Stomach smooth muscle (tissue), 2 donors: Measurements from ENCODE around the gene P2RY8.

ENCODE experiments used
- H3K27ac ChIP-seq: one replicate; pipeline ENCODE4 v1.7.0; 2013; ENCODE audit warnings: mild to moderate bottlenecking, low read length, inconsistent platforms
- H3K27me3 ChIP-seq, 2 donors: one replicate each; pipeline ENCODE4 v1.7.0; 2013; ENCODE audit warnings: low read length in 2 of 2; ENCODE audit not compliant: insufficient read depth in 2 of 2, control insufficient read depth in 1 of 2
- H3K36me3 ChIP-seq, 2 donors: one replicate each; pipeline ENCODE4 v1.7.0; 2013; ENCODE audit warnings: low read length in 2 of 2; ENCODE audit not compliant: control insufficient read depth in 2 of 2, insufficient read depth in 2 of 2
- H3K4me1 ChIP-seq: one replicate; pipeline ENCODE4 v1.7.0; 2013; ENCODE audit warnings: low read length; ENCODE audit not compliant: control insufficient read depth, insufficient read depth
- H3K4me3 ChIP-seq, 2 donors: one replicate each; pipeline ENCODE4 v1.7.0; 2013; ENCODE audit warnings: low read length in 2 of 2
- H3K9ac ChIP-seq, 2 donors: one replicate each; pipeline ENCODE4 v1.7.0; 2013; ENCODE audit warnings: low read length in 2 of 2, mild to moderate bottlenecking in 1 of 2
- H3K9me3 ChIP-seq, 2 donors: one replicate each; pipeline ENCODE4 v1.7.0; 2013; ENCODE audit warnings: low read length in 2 of 2; ENCODE audit not compliant: control insufficient read depth in 2 of 2
- donor health status: healthy.
- donor health status: Pancreatic carcinoma.

Gene P2RY8

GRCh38 chrX:1516596-1517104, 20.3 kb downstream of the P2RY8 start:
- peaks cover 0 to under 1% of the 10 kb centered on the region in 2 donors for H3K9me3 ChIP-seq

DNA sequence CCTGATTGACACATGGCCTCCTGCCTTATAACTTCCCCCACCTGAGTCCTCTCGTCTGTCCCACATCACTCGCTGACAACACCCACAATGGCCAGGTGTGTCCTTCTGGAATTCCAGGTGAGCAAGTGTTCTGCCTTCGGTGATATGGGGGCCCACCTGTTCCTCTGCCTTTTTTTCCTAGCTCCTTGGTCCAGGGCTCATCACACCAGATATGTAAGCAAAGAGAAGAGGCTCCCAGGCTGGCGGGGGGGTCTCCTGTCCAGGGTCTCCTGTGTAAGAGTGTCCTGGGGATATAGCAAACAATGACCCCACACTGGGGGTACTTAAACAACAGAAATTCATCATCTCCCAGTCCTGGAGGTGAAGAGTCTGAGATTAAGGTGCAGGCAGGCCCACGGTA, 25.2 kb downstream of the P2RY8 start:
- H3K9me3 ChIP-seq, result peaks cover 0 to 3% of the 10 kb centered on the region in 2 donors
- no peak overlapping the region for H3K9ac ChIP-seq
- H3K27ac ChIP-seq, result no peak overlapping the region
- H3K4me3 ChIP-seq, result no peak overlapping the region
- H3K4me1 ChIP-seq, result no peaks in the 10 kb centered on the region
- no peaks in the 10 kb centered on the region for H3K36me3 ChIP-seq
- no peaks in the 10 kb centered on the region for H3K27me3 ChIP-seq

More at GRCh38 chrX:1516596-1517104, 20.3 kb downstream of the P2RY8 start:
- Histone ChIP-seq H3K27ac (no peak overlapping the region), H3K27me3 (no peaks in the 10 kb centered on the region), H3K4me3 (no peak overlapping the region), H3K36me3 (no peaks in the 10 kb centered on the region), H3K4me1 (no peaks in the 10 kb centered on the region), H3K9ac (no peak overlapping the region)

GRCh38 chrX:1511150-1511549, 25.8 kb downstream of the P2RY8 start:
- H3K9me3 ChIP-seq, result peaks cover 0 to 3% of the 10 kb centered on the region in 2 donors
- H3K36me3 ChIP-seq, result no peaks in the 10 kb centered on the region
- H3K27ac ChIP-seq, result no peak overlapping the region
- H3K4me3 ChIP-seq, result no peak overlapping the region
- no peaks in the 10 kb centered on the region for H3K4me1 ChIP-seq
- H3K27me3 ChIP-seq, result no peaks in the 10 kb centered on the region
- H3K9ac ChIP-seq, result no peak overlapping the region

DNA sequence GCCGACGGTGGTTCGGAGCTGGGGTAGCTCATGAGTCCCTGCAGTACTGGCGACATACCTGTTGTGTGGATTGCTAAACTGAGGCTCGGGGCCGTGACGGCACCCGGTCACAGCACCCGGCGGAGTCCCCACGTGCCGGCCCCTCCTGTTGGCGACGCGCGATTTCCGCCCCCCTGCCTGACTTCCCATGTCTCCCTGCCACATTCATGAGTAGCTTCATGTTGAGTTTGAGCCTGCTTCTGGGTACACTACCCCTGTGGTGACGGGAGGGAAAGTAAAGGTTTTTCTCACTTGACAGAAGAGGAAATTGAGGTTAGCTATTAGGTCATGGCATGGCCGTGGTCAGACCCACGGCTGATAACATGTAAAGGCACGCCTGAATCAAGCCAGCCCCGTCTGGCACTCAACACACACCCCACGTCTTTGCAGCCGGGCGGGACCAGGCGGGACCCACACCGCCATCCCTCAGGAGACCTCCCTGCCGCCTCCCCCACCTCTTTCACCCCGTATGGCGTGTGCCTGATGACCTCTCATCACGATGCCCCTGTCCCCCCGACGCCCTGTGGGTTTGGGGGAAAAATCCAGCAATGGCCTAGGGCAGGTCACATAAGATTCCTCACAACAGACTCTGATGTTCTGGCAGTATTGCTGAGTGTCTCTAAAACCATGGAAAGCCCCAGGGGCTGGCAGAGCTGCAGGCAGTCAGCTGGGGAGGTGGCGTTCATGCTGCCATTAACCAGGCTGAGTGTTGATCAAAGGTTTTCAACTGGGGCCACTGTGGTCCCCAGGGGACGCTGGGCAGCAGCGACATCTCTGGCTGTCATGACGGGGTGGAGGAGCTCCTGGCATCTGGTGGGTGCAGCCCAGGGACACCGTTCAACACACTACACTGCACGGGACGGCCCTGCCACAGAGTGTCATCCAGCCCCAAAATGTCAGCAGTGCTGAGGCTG, 29.2 kb downstream of the P2RY8 start:
- Histone ChIP-seq H3K9ac (no peak overlapping the region), H3K4me1 (no peaks in the 10 kb centered on the region)

GRCh38 chrX:1506916-1507315, 30.1 kb downstream of the P2RY8 start:
- Histone ChIP-seq H3K27me3 (no peaks in the 10 kb centered on the region), H3K36me3 (no peaks in the 10 kb centered on the region), H3K27ac (no peak overlapping the region), H3K4me3 (no peak overlapping the region), H3K4me1 (no peaks in the 10 kb centered on the region), H3K9ac (no peak overlapping the region), H3K9me3 (peaks cover 0 to 3% of the 10 kb centered on the region in 2 donors)

More for the DNA sequence above, 29.2 kb downstream of the P2RY8 start:
- Histone ChIP-seq H3K36me3 (no peaks in the 10 kb centered on the region), H3K9me3 (peaks cover 0 to 3% of the 10 kb centered on the region in 2 donors), H3K4me3 (no peak overlapping the region), H3K27me3 (no peaks in the 10 kb centered on the region), H3K27ac (no peak overlapping the region)

- no peaks in the 10 kb centered on the region for H3K9me3 ChIP-seq
- H3K27me3 ChIP-seq, result no peaks in the 10 kb centered on the region
- H3K4me3 ChIP-seq, result no peak overlapping the region
- H3K27ac ChIP-seq, result no peak overlapping the region
- H3K9ac ChIP-seq, result no peak overlapping the region
- H3K36me3 ChIP-seq, result no peaks in the 10 kb centered on the region
- peaks cover 2% of the 10 kb centered on the region for H3K4me1 ChIP-seq
Measured at GRCh38 chrX:1502853-1503252, 34.1 kb downstream of the P2RY8 start.

- Histone ChIP-seq H3K27me3 (no peaks in the 10 kb centered on the region), H3K4me3 (no peak overlapping the region), H3K4me1 (peaks cover 2% of the 10 kb centered on the region), H3K9me3 (no peaks in the 10 kb centered on the region), H3K27ac (no peak overlapping the region), H3K9ac (no peak overlapping the region), H3K36me3 (no peaks in the 10 kb centered on the region)
Measured at GRCh38 chrX:1502241-1502640, 34.7 kb downstream of the P2RY8 start.

DNA sequence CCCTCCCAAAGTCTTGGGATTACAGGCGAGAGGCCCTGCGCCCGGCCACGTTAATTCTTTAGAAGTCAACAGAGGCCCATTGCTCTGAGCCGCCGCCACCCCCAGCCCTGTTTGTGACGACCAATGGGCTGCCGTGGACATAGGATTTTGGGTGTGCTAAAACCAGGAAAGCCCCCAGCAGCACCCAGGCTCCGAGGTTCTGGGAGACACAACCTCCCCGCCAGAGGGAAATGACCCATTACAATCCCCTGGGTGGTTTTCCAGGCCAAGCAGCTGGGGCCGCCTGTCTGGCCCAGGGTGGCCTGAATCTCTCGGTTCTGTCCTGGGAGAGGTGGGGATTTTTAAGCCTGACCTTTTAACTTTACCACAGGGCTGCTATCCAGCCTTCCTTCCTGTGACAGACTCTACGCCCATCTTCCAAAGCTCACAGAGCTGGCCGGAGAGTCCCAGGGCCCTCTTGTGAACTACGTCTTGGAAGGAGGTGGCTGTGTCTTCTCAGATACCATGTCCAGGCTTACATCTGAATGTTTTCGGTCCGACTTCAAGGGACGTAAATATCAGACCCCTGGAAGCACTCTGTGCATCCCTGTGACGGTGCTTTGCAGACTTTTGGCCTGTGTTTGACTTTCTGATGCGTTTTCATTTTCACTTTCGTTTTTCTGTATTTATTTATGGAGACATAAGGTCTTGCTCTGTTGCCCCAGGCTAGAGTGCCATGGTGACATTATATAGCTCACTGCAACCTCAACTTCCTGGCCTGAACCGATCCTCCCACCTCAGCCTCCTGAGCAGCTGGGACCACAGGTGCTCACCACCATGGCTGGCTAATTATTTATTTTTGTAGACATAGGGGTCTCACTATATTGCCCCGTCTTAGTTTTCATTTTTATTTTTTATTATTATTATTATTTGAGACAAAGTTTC, 36.0 kb downstream of the P2RY8 start:
- Histone ChIP-seq H3K9ac (no peak overlapping the region), H3K27ac (no peak overlapping the region), H3K36me3 (no peaks in the 10 kb centered on the region), H3K27me3 (no peaks in the 10 kb centered on the region), H3K4me1 (peaks cover 2% of the 10 kb centered on the region), H3K4me3 (no peak overlapping the region), H3K9me3 (no peaks in the 10 kb centered on the region)

- Histone ChIP-seq H3K27ac (no peak overlapping the region), H3K4me1 (peaks cover 4% of the 10 kb centered on the region), H3K9me3 (no peaks in the 10 kb centered on the region), H3K9ac (no peak overlapping the region), H3K36me3 (no peaks in the 10 kb centered on the region), H3K4me3 (no peak overlapping the region), H3K27me3 (no peaks in the 10 kb centered on the region)
Measured at GRCh38 chrX:1496076-1496475, 40.9 kb downstream of the P2RY8 start.

DNA sequence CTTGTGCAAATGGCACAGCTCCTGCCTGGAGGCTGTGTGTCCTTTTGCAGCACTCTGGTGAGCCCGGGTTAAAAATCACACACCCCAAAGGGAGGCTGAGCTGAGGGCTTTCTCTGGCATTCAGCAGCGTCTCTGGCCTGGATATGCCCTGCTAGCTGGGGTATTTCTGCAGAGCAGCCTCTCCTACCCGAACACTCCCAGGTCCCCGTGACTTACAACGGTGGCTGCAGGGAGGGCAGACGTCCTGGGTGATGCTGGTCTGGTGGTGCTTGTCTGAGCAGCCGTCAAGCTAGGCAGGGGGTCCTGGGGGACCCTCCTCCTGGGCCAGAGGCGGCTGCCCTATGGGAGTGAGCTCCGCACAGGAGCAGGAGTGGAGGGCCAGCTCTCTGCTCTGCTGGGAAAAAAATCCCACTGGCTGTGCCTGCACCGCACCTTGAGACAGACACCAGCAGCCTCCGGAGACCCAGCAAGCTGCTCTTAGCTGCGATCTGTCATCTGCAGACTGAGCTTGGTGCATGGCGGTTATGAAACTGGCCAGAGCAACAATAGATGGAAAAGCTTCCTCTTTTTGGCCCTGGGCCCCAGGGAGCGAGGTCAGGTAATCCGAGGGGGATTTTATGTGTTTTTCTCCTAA, 43.0 kb downstream of the P2RY8 start:
- no peak overlapping the region for H3K9ac ChIP-seq
- peak overlapping the region in 1 of 2 donors; percentile 8 for H3K4me3 ChIP-seq
- peaks cover 2% of the 10 kb centered on the region for H3K4me1 ChIP-seq
- no peak overlapping the region for H3K27ac ChIP-seq
- H3K36me3 ChIP-seq, result no peaks in the 10 kb centered on the region
- no peaks in the 10 kb centered on the region for H3K27me3 ChIP-seq
- H3K9me3 ChIP-seq, result no peaks in the 10 kb centered on the region
